CMK (cell line): ENCODE measurements around the gene TBX5.

Experiments
- DNase-seq: peaks from one replicate; pipeline ENCODE4 v3.0.0-alpha.2; 2010; ENCODE audit warnings: low read depth

Gene TBX5

GRCh38 chr12:114430306-114430705 is 24.4 kb upstream of the TBX5 start:
- no peak for DNase-seq

GRCh38 chr12:114425031-114425626 is 19.2 kb upstream of the TBX5 start:
- no peak for DNase-seq

- DNase-seq: no peak
Measured at GRCh38 chr12:114420944-114421335, 15.0 kb upstream of the TBX5 start.

GRCh38 chr12:114420182-114420943 is 14.4 kb upstream of the TBX5 start:
- no peak for DNase-seq

- DNase-seq: no peak
Measured at GRCh38 chr12:114416028-114416427, 10.1 kb upstream of the TBX5 start.

GRCh38 chr12:114415525-114415868 is 9.6 kb upstream of the TBX5 start:
- no peak for DNase-seq

GRCh38 chr12:114414866-114415524 is 9.1 kb upstream of the TBX5 start:
- DNase-seq: no peak

GRCh38 chr12:114414031-114414865 is 8.3 kb upstream of the TBX5 start:
- DNase-seq: no peak

GRCh38 chr12:114412825-114413749 is 7.1 kb upstream of the TBX5 start:
- no peak for DNase-seq

- no peak for DNase-seq
Measured at GRCh38 chr12:114412307-114412706, 6.4 kb upstream of the TBX5 start.

GRCh38 chr12:114411071-114411837 is 5.3 kb upstream of the TBX5 start:
- DNase-seq: no peak

- DNase-seq: no peak
Measured at GRCh38 chr12:114409852-114410600, 4.1 kb upstream of the TBX5 start.

GRCh38 chr12:114408886-114409851 is 3.2 kb upstream of the TBX5 start:
- no peak for DNase-seq

- DNase-seq: no peak
Measured at GRCh38 chr12:114408471-114408885, 2.5 kb upstream of the TBX5 start.

GRCh38 chr12:114407842-114408411 is 2.0 kb upstream of the TBX5 start:
- DNase-seq: no peak

GRCh38 chr12:114406984-114407841 is 1.3 kb upstream of the TBX5 start:
- no peak for DNase-seq

GRCh38 chr12:114406316-114406983 is 506 bp upstream of the TBX5 start:
- no peak for DNase-seq
